ENCODE data around the gene MXRA7.

The MXRA7 gene

DNA sequence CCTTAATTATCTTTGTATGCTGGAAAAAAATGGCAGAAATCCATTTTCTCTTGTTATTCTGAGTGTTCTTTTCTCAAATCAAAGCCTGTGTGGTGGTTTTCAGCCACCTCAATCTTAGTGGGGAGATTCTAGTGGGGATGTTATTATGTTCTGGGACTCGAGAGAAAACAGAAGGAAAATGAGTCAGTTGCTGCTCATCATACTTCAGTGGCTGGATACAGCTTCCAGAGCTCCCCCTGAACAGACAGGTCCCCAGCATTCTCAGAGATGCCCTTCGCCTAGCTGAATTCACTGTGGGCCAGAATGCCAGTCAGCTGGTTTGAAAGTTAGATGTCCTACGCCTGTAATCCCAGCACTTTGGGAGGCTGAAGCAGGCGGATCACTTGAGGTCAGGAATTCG is 75.7 kb downstream of the MXRA7 start:
- Histone ChIP-seq H3K9me3 (ENCODE audit: insufficient read depth, low read depth, low read length) (no peaks in the 10 kb centered on the region), H3K27me3 (ENCODE audit: insufficient read depth, low read length) (no peaks in the 10 kb centered on the region), H3K27ac (ENCODE audit: low read depth, low read length) (no peak overlapping the region), H3K9ac (ENCODE audit: low read depth, low read length) (no peak overlapping the region), H3K36me3 (ENCODE audit: insufficient read depth, low read length) (no peaks in the 10 kb centered on the region), H3K4me1 (ENCODE audit: insufficient read depth, low read length) (peaks cover 17% of the 10 kb centered on the region), H3K4me3 (ENCODE audit: low read length) (no peak overlapping the region)
- 95% methylated on average over 5 of the region's 5 CpGs for WGBS

DNA sequence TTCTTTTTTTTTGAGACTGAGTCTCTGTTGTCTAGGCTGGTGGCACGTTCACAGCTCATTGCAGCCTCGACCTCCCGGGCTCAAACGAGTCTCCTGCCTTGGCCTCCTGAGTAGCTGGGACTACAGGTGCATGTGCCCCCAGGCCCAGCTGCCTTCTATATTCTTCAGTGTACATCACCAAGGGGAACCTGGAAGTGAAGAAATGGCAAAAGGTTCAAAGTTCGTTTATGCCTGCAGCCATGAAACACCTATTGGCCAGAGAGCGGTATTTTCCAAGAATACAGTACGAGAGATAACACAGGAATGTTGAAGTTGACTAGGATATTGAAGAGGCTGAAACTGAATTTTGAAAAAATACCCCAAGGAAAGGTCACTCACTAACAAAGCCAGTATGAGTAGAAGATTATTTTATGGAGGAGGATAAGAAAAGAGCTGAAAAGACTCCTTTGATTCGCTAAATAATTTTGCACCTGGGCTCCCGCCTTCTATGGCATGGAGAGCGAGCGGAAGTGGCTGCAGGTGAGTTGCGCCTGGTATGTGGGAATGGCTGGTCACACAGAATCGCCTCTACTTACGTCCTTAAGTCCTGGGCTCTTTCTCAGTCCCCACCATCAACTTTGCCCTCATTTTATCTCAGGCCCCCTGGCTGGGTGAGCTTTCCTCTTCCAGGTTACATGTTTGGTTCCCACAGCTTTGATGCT is 77.0 kb downstream of the MXRA7 start:
- no peak overlapping the region for H3K4me3 ChIP-seq (ENCODE audit: low read length)
- no peak overlapping the region for H3K27ac ChIP-seq (ENCODE audit: low read depth, low read length)
- peaks cover 15% of the 10 kb centered on the region for H3K4me1 ChIP-seq (ENCODE audit: insufficient read depth, low read length)
- H3K9me3 ChIP-seq (ENCODE audit: insufficient read depth, low read depth, low read length), result no peaks in the 10 kb centered on the region
- no peaks in the 10 kb centered on the region for H3K36me3 ChIP-seq (ENCODE audit: insufficient read depth, low read length)
- no peaks in the 10 kb centered on the region for H3K27me3 ChIP-seq (ENCODE audit: insufficient read depth, low read length)
- no peak overlapping the region for H3K9ac ChIP-seq (ENCODE audit: low read depth, low read length)
- 93% methylated on average over 14 of the region's 14 CpGs for WGBS

DNA sequence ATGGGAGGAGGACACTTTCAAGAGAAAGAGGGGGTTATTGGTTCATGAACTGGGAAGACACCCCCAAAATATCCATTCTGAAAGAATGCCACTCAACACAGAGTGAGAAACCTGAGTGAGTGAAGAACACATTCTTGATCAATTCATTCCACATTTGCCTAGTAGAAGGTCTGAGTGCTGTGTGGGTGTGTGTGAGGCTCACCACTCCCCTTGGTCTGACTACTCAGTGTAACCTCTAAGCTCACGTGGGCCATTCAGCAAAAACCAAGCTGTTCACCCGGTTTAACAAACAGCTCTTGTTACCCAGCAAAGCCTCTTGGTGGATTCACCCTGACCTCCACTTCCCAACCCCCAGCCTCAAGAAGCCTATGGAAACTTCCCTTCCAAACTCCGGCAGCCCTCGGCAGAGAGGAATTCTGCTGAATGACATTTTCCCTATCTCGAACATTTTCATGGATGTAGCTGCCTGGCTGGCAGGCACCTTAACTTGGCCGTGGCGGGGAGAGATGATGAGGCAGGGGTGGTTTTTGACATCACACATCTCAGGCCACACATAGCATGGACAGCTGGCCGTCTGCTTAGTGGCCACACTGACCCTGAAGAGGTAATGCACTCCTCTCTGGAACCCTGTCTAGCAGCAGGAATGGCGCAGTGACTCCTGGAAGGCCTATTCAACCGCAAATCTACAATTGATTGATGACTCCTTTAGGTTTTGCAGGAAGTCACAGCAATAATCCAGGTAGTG is 78.8 kb downstream of the MXRA7 start:
- H3K4me1 ChIP-seq (ENCODE audit: insufficient read depth, low read length), result peaks cover 11% of the 10 kb centered on the region; the same call in 1 of the 2 replicates
- 85% methylated on average over 10 of the region's 10 CpGs for WGBS

DNA sequence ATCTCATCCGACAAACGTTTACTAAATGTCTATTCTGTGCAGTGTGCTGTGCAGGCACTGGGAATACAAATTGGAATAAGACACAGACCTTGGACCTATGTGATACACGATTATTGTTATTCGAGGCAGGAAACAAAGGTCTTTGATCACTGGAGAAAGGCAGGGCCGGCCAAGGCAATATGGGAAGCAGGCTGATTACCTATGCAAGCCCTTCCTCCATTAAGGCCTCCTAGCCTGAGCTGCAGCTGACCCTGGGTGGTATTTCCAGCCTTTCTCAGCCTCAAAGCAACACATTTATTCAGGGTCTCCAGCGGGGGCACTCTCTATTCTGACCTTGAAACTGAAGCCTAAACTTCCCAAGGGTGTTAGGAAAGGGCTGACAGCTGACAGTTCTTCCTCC is 80.6 kb downstream of the MXRA7 start:
- H3K4me1 ChIP-seq (ENCODE audit: insufficient read depth, low read length), result peaks cover 11% of the 10 kb centered on the region; the same call in 1 of the 2 replicates
- no peaks in the 10 kb centered on the region for H3K36me3 ChIP-seq (ENCODE audit: insufficient read depth, low read length)
- H3K27me3 ChIP-seq (ENCODE audit: insufficient read depth, low read length), result no peaks in the 10 kb centered on the region
- 60% methylated on average over 6 of the region's 6 CpGs for WGBS
- no peak overlapping the region for H3K9ac ChIP-seq (ENCODE audit: low read depth, low read length)
- H3K9me3 ChIP-seq (ENCODE audit: insufficient read depth, low read depth, low read length), result no peaks in the 10 kb centered on the region
- no peak overlapping the region for H3K27ac ChIP-seq (ENCODE audit: low read depth, low read length)
- H3K4me3 ChIP-seq (ENCODE audit: low read length), result no peak overlapping the region

More for the DNA sequence above, 78.8 kb downstream of the MXRA7 start:
- Histone ChIP-seq H3K4me3 (ENCODE audit: low read length) (no peak overlapping the region), H3K36me3 (ENCODE audit: insufficient read depth, low read length) (no peaks in the 10 kb centered on the region), H3K27me3 (ENCODE audit: insufficient read depth, low read length) (no peaks in the 10 kb centered on the region), H3K9ac (ENCODE audit: low read depth, low read length) (no peak overlapping the region), H3K9me3 (ENCODE audit: insufficient read depth, low read depth, low read length) (no peaks in the 10 kb centered on the region), H3K27ac (ENCODE audit: low read depth, low read length) (no peak overlapping the region)

Measured in HUES64 (cell line).